Measurements from ENCODE around the gene POLR2L.

POLR2L gene

DNA sequence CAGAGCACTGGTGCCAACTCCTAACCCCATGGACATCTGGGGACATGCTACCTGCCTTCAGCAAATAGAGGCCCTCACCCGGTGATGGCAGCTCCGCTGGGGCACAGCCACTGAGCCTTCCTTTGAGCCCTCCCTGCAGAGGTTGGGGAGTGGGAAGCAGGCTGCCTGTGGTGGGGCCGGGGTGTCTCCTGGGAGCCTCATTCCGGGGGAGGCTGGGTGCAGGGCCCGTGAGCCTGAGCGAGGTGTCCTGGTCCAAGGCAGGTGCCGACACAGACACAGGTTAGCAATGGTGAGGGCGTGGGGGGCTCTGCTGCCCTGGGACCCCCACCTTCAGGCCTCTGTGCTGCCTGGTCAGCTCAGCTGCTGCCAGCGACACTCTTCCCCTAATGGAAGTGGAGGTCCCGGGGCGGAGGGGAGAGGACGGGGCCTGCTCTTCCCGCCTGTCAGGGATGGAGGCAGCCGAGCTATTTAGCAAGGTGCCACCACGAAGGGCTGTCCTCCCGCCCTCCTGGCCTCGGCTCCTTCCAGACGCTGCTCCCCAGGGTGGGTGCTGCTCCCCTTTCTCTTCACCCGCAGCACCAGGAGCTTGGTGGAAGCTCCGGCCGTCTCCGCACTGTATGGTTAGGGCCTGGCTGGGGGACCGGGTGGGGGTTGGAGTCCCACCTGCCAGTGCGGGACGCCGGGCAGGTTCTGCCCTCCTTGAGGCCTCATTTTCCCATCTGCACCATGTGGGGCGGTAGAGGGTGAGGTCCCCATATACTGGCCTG, 11.5 kb upstream of the POLR2L start:
- DNase-seq (ENCODE audit: low spot score): no peak
- Histone ChIP-seq H3K36me3 (ENCODE audit: low read depth) (peaks cover 5% of the 10 kb centered on the region), H3K9me3 (ENCODE audit: severe bottlenecking) (no peaks in the 10 kb centered on the region), H3K27ac (ENCODE audit: poor library complexity, severe bottlenecking) (no peak overlapping the region), H3K4me3 (ENCODE audit: severe bottlenecking) (no peak overlapping the region), H3K4me1 (ENCODE audit: insufficient read depth, poor library complexity, severe bottlenecking) (no peaks in the 10 kb centered on the region), H3K27me3 (ENCODE audit: insufficient read depth, poor library complexity, severe bottlenecking) (no peaks in the 10 kb centered on the region)
- no peak for ATAC-seq (ENCODE audit: low read depth)
- TF ChIP-seq, protein P1, sequence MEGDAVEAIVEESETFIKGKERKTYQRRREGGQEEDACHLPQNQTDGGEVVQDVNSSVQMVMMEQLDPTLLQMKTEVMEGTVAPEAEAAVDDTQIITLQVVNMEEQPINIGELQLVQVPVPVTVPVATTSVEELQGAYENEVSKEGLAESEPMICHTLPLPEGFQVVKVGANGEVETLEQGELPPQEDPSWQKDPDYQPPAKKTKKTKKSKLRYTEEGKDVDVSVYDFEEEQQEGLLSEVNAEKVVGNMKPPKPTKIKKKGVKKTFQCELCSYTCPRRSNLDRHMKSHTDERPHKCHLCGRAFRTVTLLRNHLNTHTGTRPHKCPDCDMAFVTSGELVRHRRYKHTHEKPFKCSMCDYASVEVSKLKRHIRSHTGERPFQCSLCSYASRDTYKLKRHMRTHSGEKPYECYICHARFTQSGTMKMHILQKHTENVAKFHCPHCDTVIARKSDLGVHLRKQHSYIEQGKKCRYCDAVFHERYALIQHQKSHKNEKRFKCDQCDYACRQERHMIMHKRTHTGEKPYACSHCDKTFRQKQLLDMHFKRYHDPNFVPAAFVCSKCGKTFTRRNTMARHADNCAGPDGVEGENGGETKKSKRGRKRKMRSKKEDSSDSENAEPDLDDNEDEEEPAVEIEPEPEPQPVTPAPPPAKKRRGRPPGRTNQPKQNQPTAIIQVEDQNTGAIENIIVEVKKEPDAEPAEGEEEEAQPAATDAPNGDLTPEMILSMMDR (IDR thresholded peaks at IDR 0.05; ENCODE audit: poor library complexity, severe bottlenecking): no peak

DNA sequence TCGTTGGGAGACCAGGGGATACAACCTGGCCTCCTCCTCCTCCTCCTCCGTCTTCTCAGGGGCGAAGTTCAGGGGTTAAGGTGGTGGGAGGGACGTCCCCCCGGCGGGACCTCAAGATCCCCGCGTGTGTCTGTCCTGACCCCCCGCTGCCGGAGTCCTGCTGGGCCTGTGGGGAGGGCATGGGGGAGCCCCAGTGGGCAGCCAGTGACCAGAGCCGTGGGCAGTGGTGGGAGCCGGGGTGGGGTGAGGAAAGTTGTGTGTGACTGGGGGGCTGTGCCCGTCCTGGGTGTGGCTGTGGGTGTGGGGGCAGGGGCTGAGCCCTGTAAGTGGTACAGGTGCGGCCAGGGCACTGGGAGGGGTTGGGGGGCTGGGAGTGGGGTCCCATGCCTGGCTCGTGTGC, 10.4 kb upstream of the POLR2L start:
- TF ChIP-seq, protein P1 (IDR thresholded peaks at IDR 0.05; ENCODE audit: poor library complexity, severe bottlenecking): no peak
- no peak overlapping the region for H3K4me3 ChIP-seq (ENCODE audit: severe bottlenecking)
- H3K27ac ChIP-seq (ENCODE audit: poor library complexity, severe bottlenecking): no peak overlapping the region
- no peak for DNase-seq (ENCODE audit: low spot score)
- H3K9me3 ChIP-seq (ENCODE audit: severe bottlenecking): no peaks in the 10 kb centered on the region
- no peaks in the 10 kb centered on the region for H3K4me1 ChIP-seq (ENCODE audit: insufficient read depth, poor library complexity, severe bottlenecking)
- no peaks in the 10 kb centered on the region for H3K27me3 ChIP-seq (ENCODE audit: insufficient read depth, poor library complexity, severe bottlenecking)
- peaks cover 9% of the 10 kb centered on the region for H3K36me3 ChIP-seq (ENCODE audit: low read depth)
- no peak for ATAC-seq (ENCODE audit: low read depth)

DNA sequence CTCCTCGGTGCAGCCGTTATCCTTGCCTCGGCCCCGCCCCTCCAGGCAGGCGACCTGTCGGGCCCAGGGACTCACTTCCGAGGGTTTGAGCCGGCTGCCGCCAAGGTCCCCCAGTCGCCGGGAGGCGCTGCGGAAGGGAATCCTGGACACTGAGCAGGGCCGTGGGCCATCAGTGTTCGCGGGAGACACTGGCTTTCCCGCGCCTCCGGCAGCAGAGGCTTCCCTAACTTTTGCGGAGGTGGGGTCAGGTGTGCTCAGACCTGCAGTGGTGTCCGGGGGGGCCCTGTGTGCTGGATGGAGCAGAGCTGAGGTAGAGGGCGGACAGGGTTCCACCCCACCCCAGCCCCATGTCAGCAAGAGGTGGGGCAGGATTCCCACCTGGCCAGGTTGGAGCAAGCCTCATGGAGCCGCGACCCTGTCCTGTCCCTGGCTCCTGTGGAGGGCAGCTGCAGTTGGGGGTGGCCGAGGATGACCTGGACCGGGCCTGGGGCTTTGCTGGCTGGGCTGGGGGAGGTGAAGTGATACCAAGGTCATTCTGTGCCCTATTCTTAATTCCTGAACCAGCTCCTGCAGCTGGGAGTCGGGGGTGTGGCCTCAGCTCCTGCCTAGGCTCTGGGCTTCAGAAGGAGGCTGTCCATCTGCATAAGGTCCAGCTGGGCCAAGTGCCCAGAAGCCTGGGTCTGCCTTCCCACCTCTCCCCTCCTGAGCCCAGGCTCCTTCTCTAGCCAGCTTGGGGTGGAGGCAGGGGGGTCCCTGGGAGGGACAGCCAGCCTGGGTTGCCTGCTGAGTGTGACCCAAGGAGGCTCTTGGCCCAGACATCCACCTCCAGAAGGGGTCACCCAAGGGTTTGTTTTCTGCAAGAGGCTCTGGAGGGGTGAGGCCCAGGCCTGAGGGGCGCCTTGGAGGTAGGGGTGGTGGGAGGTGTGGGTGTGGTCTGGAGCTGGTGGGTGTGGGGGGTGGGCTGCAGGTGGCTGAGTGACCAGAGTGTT, 8.7 kb upstream of the POLR2L start:
- peaks cover 8% of the 10 kb centered on the region for H3K4me1 ChIP-seq (ENCODE audit: insufficient read depth, poor library complexity, severe bottlenecking)
- no peak overlapping the region for H3K27ac ChIP-seq (ENCODE audit: poor library complexity, severe bottlenecking)
- H3K36me3 ChIP-seq (ENCODE audit: low read depth): peaks cover 9% of the 10 kb centered on the region
- DNase-seq (ENCODE audit: low spot score) (no peak), ATAC-seq (ENCODE audit: low read depth) (no peak)
- H3K27me3 ChIP-seq (ENCODE audit: insufficient read depth, poor library complexity, severe bottlenecking): no peaks in the 10 kb centered on the region
- no peaks in the 10 kb centered on the region for H3K9me3 ChIP-seq (ENCODE audit: severe bottlenecking)
- no peak overlapping the region for H3K4me3 ChIP-seq (ENCODE audit: severe bottlenecking)
- TF ChIP-seq, protein P1 (IDR thresholded peaks at IDR 0.05; ENCODE audit: poor library complexity, severe bottlenecking): no peak

DNA sequence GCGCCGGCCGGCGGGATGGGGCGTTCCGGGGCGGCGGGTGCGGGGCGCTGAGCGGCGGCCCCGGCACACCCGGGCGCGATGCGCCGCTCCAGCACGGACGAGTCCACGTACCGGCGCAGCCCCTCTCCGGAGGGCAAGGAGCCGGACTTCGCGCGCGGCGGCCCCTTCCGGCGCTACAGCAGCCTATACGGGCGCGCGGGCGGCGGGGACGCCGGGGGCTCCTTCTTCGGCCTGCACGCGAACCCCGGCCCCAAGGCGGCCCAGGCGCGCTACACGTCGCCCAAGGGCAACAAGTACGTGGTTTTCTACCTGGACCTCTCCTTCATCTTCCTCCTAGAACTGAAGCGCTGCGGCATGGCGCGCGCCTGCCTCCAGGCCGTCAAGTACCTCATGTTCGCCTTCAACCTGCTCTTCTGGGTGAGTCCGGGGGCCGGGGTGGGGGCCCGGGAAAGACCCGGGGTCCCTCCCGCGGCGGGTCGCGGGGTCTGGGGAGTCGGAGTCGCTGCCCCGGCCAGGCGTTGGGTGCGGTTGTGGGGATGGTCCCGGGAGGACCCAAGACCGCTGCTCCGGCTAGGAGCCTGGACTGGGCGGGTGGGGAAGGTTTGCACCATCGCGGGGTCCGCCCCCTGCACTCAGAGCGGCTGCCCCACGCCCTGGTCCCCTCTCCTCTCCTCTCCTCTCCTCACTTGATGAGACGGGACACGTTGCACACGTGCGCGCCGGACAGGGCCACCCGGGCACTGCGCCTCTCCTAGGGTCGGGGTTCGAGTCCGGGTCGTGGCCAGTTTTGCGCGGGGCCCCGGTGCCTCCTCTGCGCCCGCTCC, 7.8 kb upstream of the POLR2L start:
- no peak for DNase-seq (ENCODE audit: low spot score)
- Histone ChIP-seq H3K4me3 (ENCODE audit: severe bottlenecking) (no peak overlapping the region), H3K36me3 (ENCODE audit: low read depth) (peaks cover 9% of the 10 kb centered on the region), H3K27me3 (ENCODE audit: insufficient read depth, poor library complexity, severe bottlenecking) (no peaks in the 10 kb centered on the region), H3K4me1 (ENCODE audit: insufficient read depth, poor library complexity, severe bottlenecking) (peaks cover 15% of the 10 kb centered on the region), H3K9me3 (ENCODE audit: severe bottlenecking) (no peaks in the 10 kb centered on the region), H3K27ac (ENCODE audit: poor library complexity, severe bottlenecking) (no peak overlapping the region)
- TF ChIP-seq, protein P1 (IDR thresholded peaks at IDR 0.05; ENCODE audit: poor library complexity, severe bottlenecking): no peak
- ATAC-seq (ENCODE audit: low read depth): no peak
